Activated effector memory CD4-positive, alpha-beta T cell treated with Interleukin-2 at 50 U/mL for 16 hours (primary cell): ENCODE measurements around the gene P3R3URF.
"Not testable (repeated sequence)": the region's sequence is repeated elsewhere in the genome, so short reads cannot be mapped to it uniquely, and the experiment has no call there.

Source experiments
- DNase-seq: peaks from one replicate; pipeline ENCODE4 v3.0.0-alpha.2; 2020

P3R3URF gene

GRCh38 chr1:46176211-46176865 lies at the start of gene P3R3URF:
Gene P3R3URF, minus strand, starts transcription at chr1:46176488. Its CDS starts 17 bp downstream, at chr1:46176471.
- no peak for DNase-seq

- no peak for DNase-seq
Measured at GRCh38 chr1:46224966-46225365, 48.7 kb upstream of the P3R3URF start.

GRCh38 chr1:46223472-46223943 lies 47.2 kb upstream of the P3R3URF start:
- DNase-seq: peak; percentile 16

- not testable (repeated sequence) for DNase-seq
Measured at GRCh38 chr1:46223055-46223454, 46.8 kb upstream of the P3R3URF start.

- DNase-seq: no peak
Measured at GRCh38 chr1:46221749-46222148, 45.5 kb upstream of the P3R3URF start.

GRCh38 chr1:46220808-46221207 lies 44.5 kb upstream of the P3R3URF start:
- no peak for DNase-seq

- no peak for DNase-seq
Measured at GRCh38 chr1:46219551-46220520, 43.5 kb upstream of the P3R3URF start.

- no peak for DNase-seq
Measured at GRCh38 chr1:46218443-46218842, 42.2 kb upstream of the P3R3URF start.

GRCh38 chr1:46215504-46215903 lies 39.2 kb upstream of the P3R3URF start:
- DNase-seq: no peak

GRCh38 chr1:46211051-46211450 lies 34.8 kb upstream of the P3R3URF start:
- no peak for DNase-seq

GRCh38 chr1:46210561-46210960 lies 34.3 kb upstream of the P3R3URF start:
- DNase-seq: no peak

- DNase-seq: no peak
Measured at GRCh38 chr1:46206399-46206798, 30.1 kb upstream of the P3R3URF start.

GRCh38 chr1:46205791-46206190 lies 29.5 kb upstream of the P3R3URF start:
- no peak for DNase-seq

GRCh38 chr1:46205141-46205540 lies 28.9 kb upstream of the P3R3URF start:
- DNase-seq: no peak

- DNase-seq: no peak
Measured at GRCh38 chr1:46204406-46204742, 28.1 kb upstream of the P3R3URF start.

GRCh38 chr1:46203738-46204405 lies 27.6 kb upstream of the P3R3URF start:
- no peak for DNase-seq

- no peak for DNase-seq
Measured at GRCh38 chr1:46199233-46199749, 23.0 kb upstream of the P3R3URF start.

GRCh38 chr1:46197964-46198811 lies 21.9 kb upstream of the P3R3URF start, which contains the start of gene POMGNT1:
Gene POMGNT1, minus strand, starts transcription at chr1:46198434. Its CDS starts 613 bp downstream, at chr1:46197821.
- DNase-seq: peak; percentile 76

GRCh38 chr1:46197560-46197963 lies 21.3 kb upstream of the P3R3URF start:
- no peak for DNase-seq

- no peak for DNase-seq
Measured at GRCh38 chr1:46196609-46197008, 20.3 kb upstream of the P3R3URF start.

GRCh38 chr1:46194641-46195193 lies 18.4 kb upstream of the P3R3URF start:
- no peak for DNase-seq
